ENCODE data around the gene DPP10.
"Not testable (repeated sequence)": the region's sequence is repeated elsewhere in the genome, so short reads cannot be mapped to it uniquely, and the experiment has no call there.

DPP10 gene

DNA sequence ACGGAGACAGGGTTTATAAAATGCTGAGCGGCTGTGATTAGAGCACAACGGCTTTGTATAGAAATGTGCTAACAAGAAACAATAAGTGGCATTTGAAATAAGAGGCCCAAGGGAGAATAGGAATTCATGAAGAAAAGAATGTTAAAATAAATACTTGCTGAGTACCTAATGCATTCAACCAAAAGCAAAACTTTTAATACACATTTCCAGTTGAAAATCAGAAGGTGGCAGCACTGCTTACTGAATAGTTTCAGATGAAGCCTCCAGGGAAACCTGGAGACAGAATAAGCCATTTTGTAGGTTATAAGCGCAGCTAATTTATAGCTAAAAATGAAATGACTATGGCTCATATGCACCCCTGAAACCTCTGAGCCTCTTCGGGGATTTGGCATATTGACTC lies 286.6 kb downstream of the DPP10 start:
- no peak for DNase-seq

DNA sequence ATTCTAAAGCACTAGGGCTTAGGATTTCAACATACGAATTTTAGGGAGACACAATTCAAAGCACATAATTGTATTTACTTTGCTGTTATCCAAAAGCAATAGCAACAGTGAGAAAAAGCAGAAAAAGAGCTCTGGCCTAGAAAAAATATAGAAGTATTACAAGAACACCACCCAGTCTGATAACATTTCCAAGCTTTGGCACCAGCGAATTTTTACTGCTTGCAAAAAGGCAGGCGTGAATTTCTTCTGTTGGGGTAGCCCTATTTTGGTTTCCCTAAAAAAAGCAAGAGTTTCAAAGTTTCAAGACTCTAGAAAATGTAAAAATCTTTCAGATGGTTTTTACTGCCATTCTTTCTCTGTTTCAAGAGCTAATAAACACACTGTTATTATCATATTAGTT lies 292.7 kb downstream of the DPP10 start:
- no peak for DNase-seq

DNA sequence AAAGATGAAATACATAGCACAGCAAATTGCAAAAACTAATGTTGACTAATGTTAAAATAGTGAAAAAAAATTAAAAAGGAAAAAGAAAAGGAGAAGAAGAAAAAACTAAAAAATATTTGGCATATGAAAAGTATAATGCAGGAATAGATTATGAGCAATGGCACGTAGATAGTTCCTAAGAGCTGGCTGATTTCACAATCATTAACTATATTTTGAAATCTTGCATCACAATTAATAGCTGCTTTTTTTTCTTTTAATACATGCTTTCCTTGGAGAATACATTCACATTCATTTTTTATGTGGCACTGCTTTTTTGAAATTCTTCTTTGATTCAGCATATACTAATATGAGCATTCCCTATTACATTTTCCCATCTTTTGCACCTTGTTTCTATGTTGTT lies 299.8 kb downstream of the DPP10 start:
- no peak for DNase-seq

DNA sequence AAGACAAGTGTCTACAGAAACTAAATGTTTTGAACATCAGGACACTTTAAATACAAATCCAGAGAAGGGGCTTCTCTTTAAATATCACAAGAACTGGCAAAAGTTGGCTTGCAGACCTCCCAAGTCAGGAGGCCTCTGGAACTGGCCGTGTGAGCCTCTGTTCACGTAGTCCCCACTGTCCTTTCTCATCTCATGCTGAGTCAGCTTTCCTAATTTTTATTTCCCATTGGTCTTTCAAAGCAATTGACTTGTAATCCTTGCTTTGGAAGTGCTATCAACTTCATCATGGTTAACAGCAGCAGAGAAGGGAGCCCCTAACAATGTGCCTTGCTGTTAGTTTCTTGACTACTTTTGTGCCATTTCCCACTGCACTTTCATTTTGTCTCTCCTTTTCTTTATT lies 303.3 kb downstream of the DPP10 start:
- DNase-seq, result no peak

DNA sequence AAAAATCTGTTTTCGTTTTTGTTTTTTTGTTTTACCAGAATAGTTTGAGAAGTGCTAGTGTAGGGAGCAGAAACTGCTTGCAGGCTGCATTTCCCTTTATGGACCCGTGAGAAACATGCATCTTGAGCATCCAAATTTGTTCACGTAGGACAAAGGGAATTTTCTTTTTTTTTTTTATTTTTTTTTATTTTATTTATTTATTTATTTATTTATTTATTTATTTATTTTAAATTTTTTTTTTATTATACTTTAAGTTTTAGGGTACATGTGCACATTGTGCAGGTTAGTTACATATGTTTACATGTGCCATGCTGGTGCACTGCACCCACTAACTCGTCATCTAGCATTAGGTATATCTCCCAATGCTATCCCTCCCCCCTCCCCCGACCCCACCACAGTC lies 305.7 kb downstream of the DPP10 start:
- DNase-seq, result not testable (repeated sequence)

DNA sequence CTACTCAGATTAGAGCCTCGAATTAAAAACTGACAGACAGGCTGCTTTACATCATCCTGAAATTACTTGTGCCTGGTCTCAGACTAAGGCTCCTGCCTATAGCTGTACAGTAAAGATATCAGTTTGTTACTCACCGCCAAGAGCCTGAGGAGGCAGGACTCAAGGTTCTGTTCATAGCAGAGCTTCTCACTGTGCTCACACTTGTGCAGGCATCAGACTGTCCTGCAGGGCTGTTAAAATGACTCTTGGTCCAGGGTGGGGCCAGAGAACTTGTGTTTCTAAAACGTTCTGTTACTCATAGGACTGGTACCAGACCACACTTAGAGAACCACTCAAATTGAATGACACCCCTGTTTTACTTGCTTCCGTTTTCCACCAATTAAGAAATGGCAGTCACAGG lies 310.0 kb downstream of the DPP10 start:
- no peak for DNase-seq

DNA sequence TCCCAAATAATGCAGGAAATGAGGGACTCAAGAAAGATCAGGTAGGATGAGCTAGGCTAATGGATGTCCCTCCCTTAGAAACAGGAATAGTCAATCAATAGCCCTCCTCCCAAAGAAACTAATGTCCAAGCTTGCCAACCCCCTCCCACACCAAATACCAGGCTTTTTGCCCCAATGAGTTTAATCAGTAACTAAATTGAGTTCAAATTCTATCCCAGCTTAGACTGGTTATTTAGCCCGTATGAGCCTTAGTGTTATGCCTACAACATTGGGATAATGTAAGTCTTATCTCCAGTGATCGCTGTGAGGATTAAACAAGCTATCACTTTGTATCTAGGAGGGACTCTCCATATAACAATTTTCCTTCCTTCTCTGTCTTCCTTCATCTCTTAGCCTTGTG lies 310.7 kb downstream of the DPP10 start:
- no peak for DNase-seq

DNA sequence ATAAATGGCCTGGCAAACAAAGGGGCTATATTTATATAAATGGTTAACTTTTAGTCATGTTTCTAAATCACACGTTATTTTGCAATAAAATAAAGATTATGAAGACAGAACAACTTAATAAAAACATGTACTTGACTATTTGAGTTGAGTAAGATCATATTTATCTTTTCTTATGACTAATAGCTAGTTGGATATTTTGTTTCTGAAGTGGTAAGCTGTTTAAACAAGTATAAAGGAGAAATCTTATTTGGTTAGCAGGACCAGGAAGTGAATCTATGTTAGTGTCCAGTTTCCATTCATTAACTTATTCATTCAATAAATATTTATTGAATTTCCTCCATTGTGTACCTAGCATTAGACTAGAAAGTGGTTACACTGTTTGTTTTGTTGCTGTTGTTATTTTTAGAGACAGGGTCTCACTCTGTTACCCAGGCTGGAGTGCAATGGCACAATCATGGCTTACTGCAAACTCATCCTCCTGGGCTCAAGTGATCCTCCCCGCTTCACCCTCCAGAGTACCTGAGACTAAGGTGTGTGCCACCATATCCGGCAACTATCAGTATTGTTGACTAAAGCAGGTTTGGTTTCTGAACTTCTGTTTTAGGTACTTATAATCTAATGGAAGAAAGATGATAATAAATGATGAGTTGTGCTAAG lies 312.6 kb downstream of the DPP10 start:
- no peak for DNase-seq

DNA sequence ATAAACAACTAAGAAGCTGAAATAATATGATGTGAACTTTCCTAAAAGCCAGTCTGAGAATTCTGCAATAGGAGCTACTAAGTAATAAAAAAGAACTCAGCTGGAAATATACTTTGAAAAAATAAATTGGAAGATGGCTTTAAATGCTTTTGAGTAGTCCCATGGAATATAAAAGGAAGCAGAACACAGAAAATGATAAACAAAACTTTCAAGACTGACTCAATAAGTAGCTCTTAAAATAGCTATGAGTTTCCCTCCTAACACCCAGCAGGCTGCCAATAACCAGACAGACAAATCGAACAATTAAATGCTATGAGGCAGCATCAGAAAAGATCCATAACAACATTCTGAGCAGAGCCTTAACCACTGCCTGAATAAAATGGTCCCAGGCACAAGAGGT lies 319.9 kb downstream of the DPP10 start:
- no peak for DNase-seq

DNA sequence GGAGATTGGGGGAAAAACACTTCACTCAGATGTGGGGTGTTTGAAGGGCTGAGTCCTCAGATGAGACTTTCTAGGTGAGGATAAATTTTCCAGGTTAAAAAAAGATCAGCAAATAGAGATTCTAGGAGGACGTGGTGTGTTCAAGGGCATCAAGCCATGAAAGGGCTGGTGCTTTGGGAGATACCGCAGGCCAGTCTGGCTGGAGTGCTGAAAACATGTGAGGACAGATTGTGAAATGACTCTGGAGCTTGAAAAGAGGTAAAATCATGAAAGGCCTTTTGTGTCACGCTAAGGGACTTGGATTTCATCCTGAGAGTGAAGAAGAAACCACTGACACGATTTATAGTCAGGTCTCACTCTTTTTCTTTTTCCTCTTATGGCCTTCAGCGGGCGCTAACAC lies 320.5 kb downstream of the DPP10 start:
- no peak for DNase-seq

DNA sequence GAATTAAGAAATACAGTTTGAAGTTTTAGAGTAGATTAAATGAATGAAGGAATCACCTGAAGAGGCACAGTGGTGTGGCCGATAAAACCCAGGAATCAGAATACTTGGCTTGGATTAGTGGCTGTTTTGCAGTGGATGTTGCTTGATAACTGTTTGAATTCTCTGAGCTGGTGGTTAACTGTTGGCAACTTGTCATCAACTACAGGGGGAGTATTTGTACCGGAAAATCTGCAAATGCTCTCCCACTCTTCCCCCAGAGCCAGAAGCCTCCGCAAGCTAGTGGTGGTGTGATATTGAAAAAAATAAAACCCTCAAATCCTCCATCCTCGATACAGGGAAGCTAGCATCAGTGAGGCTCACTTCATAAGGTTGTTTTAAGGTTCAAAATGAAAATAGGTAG lies 326.7 kb downstream of the DPP10 start:
- DNase-seq, result no peak

DNA sequence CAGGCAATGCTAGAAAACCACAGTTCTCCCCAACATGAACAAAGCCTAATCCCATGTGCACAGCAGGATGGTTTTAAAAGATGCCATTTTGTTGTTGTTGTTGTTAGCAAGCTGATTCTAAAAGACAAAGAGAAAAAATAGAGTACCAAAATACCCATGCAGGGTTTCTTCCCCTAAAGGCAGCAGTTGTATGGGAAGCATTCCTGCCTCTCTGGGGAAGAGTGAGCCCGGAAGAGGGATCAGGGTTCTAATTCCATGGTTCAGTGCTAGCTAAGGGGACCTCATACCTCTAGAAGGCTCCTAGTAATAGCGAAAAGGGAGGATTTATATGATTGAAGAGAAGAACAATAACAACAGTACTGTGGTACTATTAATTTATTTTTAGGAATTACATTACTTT lies 327.6 kb downstream of the DPP10 start:
- no peak for DNase-seq

DNA sequence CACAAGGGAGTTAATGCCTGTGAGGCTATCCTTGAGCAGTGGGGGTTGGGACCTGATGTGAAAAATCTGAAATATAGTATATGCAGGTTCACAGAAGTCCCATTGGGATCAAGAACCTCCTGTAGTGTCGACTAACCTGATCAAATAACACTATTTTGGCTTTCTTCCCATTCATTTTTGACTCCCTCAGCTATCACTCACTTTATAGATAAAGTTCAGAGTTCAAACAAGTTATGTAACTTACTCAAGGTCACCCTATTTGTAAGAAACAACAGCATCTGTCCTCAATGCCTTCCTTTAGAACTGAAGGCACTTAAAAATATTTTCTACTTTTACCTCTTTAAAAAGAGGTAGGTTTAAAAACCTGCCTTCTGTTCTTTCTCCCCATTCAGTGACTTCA lies 341.6 kb downstream of the DPP10 start:
- DNase-seq, result no peak

DNA sequence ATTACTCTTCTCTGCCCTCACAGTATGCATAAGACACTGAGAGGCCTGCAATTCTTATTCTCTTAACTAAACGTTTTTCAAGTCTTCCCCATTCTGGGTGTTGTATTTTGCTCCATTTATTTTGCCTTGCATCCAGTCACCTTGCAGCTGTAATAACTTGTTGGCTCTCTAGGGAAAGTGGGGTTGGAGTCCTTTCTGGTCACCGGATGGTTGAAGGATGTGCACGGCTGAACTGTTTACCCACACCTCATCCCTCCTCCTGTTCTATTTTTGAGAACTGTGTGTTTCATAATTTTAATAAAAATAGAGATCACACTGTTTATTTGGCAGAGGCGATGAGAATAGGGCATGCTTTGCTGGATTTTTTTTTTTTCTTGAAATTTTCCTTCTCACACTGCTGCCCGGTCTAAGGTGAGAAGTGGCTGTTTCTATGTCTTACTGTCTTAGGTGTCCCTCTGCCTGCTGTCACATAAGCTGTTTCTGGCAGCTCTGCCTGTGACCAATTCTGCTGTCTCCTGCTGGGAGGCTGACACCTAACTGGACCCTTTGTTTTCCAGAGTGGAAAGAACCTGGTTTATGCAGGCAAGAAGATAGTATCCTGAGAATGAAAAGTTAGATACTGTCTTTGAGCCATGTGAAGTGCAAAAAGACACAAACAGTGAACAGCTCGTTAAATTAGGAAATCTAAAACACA lies 342.6 kb downstream of the DPP10 start:
- no peak for DNase-seq

DNA sequence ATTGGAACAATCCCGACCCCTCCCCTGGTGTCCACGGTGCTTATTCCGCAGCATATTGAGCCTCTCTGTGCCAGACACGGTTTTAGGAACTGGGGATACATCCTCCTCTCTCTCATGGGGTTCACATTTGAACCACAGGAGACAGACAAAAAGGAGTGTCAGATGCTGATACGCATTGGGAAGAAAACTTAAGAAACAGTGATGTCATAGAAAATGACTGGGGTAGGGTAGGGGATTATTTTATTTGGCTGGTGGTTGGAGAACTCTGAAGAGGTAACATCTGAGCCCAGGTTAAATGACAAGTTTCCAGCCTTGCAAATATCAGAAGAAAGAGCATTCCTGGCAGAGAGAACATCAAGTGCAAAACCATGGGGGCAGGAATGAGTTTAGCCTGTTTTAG lies 344.5 kb downstream of the DPP10 start:
- no peak for DNase-seq

DNA sequence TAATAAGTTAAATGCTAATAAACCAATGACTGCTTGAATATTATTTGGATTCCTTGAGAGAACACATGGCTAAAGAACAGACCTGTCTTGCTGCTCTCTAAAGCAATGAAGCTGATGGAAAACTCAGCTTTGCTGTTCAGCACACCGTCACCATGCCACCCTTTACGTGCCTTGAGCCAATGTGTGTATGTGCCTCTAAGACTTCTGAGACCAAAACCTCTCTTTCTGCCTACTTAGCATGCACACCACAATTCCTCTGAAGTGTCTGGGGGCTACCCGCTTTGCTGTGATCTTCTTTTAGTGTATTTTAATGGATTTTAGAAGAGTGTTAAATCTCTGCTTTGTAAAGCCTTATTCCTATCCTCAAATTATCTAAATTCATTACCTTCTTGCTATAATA lies 345.0 kb downstream of the DPP10 start:
- no peak for DNase-seq

DNA sequence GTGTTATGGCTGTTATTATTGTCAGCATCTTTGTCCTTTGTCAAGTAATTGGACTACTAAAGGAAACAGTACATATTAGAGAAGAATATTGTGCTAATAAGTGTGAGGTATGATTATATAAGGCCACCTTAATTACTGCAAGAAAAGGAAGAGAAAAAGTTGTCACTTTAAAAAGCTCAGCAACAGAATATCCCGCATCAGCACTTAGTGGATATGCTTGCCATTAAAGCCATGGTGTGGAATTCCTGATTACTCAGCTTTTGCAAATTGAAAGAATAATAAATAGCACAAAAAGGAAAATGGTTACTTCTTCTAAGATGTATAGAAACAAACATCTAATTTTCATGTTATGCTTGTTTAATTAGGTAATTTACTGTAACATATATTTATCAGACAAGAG lies 347.5 kb downstream of the DPP10 start:
- DNase-seq, result no peak

DNA sequence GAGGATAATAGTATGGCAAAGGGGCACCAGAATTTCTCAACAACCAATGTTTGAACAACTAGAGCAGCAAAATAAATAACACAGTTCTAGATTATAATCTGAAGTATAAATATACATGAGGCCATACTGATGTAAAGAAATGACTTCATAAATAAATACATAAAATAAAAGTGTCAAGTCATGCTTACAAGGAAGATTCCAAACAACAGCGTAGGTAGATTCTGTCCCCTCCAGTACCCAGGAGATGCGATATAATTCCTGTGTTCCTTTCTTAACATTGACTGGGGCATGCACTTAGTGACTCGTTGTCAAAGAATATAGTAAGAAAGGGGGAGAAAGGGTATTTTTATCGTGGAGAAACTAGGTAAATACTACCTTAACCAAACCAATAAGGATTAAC lies 355.1 kb downstream of the DPP10 start:
- DNase-seq, result no peak

DNA sequence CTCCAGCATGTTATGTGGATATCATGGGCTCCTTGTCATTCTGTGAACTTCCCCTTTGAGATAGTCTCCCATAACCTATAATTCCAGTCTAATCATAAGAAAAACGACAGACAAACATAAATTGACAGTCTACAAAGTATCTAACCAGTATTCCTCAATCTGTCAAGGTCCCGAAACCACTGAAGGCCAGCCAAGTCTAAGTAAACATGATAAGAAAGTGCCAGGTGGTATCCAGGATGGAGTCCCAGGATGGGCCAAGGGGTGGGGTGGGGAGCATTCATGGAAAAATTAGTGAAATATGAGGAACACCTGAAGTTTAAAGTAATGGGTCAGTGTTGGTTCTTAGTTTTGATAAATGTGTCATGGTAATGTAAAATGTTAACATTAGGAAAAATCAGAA lies 355.5 kb downstream of the DPP10 start:
- no peak for DNase-seq

DNA sequence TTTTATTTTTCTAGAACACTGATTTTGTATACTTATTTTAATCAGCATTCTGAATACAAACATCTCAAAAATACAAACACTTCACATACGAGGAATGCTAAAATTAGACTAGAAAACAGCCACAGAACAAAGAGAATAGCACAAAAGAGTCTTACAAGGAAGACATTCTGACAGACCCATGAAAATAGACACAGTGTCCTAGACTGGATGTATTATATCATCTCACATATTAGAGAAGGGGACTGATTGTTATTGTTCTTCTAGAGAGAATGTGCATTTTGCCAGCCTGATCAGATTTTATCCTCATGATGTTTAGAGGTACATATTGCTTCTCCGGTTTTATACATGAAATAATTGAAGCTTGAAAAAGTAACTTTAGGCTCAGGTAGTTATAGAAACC lies 357.9 kb downstream of the DPP10 start:
- DNase-seq, result no peak

DNA sequence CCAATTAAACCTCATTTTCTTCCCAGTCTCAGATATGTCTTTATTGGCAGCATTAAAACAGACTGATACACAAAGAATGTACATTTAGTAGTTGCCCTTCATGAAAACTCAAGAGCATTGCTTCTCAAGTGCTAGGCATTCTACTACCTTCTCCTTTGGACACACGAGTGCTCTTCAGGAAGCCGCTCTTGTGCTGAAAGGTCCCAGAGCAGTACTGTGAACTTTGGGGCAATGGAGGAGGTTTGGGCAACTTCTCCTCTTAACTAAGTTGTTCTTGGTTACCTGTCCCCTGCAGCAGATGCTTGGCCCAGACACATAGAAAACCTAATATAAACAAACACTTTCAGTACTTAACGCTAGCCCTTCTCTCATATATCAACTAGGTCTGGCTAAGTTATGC lies 362.8 kb downstream of the DPP10 start:
- DNase-seq, result no peak

DNA sequence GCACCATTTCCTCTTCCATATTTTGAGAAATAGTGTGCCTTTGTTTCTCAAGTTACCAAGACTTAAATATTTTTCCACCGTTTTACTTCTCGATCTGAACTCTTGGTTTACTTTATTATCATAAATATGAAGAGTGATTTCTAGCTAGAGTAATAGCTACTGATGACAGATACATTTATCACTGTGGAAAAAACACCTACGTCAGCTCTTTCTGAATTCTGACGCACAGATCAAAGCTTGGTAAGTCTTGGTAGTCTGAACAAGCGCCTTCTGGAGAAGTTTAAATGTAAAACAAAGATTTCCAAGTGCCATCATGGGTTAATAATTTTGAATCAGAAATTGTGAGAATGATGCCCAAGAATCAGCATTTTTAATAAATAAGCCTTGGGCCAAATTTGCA lies 367.7 kb downstream of the DPP10 start:
- DNase-seq, result no peak

DNA sequence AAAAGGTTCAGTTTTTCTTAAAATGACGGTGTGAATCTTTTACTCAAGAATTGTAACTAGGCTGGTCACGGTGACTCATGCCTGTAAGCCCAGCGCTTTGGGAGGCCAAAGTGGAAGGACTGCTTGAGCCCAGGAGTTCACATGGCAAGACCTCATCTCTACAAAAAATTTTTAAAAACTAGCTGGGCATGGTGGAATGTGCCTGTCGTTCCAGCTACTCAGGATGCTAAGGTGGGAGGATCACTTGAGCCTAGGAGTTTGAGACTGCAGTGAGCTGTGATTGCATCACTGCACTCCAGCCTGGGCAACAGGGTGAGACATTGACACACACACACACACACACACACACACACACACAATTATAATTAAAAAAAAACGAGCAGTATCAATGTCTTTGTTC lies 369.8 kb downstream of the DPP10 start:
- DNase-seq, result no peak

DNA sequence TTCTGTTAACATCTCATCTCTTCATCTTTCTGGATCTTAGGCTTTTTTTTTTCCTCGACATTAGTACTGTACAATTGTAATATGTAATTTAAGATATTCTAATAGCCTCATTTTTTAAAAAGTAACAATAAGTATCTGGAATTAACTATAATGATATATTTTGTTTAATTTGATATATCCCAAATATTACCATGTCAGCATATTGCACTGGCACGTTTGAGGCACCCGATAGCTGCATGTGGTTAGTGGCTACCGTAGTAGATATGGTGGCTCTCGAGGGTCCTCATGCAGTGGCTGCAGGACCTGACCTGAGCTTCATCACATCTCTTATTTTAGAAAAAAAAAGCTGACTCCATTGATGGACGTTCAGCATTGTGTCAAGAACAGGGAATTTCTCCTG lies 371.9 kb downstream of the DPP10 start:
- DNase-seq, result no peak

DNA sequence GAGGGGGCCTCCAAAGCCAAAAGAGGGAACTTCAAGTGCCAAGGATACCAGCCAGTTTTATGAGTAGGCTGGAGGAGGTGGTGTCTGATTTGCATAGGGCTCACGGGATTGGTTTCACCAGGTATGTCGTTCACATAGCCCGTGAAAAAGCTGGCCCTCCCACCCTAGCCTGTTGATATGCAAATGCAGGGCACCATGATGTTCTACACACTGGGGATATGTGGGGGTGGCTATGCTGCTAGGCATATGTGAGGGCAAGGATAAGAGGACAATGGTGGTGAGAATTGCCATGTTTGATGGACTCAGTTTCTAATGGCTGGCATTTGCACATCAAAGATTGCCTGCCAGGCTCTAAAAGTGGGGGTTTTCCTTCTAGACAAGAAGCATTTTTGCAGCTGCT lies 378.6 kb downstream of the DPP10 start:
- no peak for DNase-seq

Data from activated CD4-positive, alpha-beta T cell treated with anti-CD3 and anti-CD28 coated beads, Interleukin-2, Interleukin-6, amounts not matched to agents 100 ng/mL and 50 ng/mL, durations not matched to agents 16 hours and 8 hours (primary cell).